HG03571 (cell line): ENCODE results near the gene SYT14.
"Not testable (repeated sequence)": the region's sequence is repeated elsewhere in the genome, so short reads cannot be mapped to it uniquely, and the experiment has no call there.

Experiments used
- ATAC-seq: cut with Tn5 transposase; IDR thresholded peaks from one replicate; pipeline ENCODE4 v1.9.1; 2021; ENCODE audit not compliant: unreplicated experiment

SYT14 gene

GRCh38 chr1:210104103-210104502 lies 166.1 kb downstream of the SYT14 start:
- no peak for ATAC-seq

GRCh38 chr1:210112906-210113305 lies 174.9 kb downstream of the SYT14 start:
- ATAC-seq: not testable (repeated sequence)

- no peak for ATAC-seq
These were observed 179.2 kb downstream of the SYT14 start for GRCh38 chr1:210117198-210117597.

- no peak for ATAC-seq
These were observed 179.7 kb downstream of the SYT14 start for GRCh38 chr1:210117681-210118170.

GRCh38 chr1:210123383-210123782 lies 185.4 kb downstream of the SYT14 start:
- ATAC-seq: no peak

GRCh38 chr1:210123924-210124589 lies 186.0 kb downstream of the SYT14 start:
- ATAC-seq: no peak

- no peak for ATAC-seq
These were observed 186.7 kb downstream of the SYT14 start for GRCh38 chr1:210124736-210125135.

- no peak for ATAC-seq
These were observed 187.1 kb downstream of the SYT14 start for GRCh38 chr1:210125143-210125542.

- ATAC-seq: no peak
These were observed 191.1 kb downstream of the SYT14 start for GRCh38 chr1:210129092-210129491.

GRCh38 chr1:210129759-210130158 lies 191.7 kb downstream of the SYT14 start:
- ATAC-seq: peak; percentile 81

GRCh38 chr1:210132582-210132981 lies 194.6 kb downstream of the SYT14 start:
- ATAC-seq: no peak

- ATAC-seq: no peak
These were observed 205.5 kb downstream of the SYT14 start for GRCh38 chr1:210143465-210144062.

- no peak for ATAC-seq
These were observed 206.7 kb downstream of the SYT14 start for GRCh38 chr1:210144736-210145135.

GRCh38 chr1:210151052-210151672 lies 213.1 kb downstream of the SYT14 start:
- ATAC-seq: no peak

GRCh38 chr1:210159211-210159610 lies 221.2 kb downstream of the SYT14 start:
- ATAC-seq: no peak

- no peak for ATAC-seq
These were observed 232.2 kb downstream of the SYT14 start for GRCh38 chr1:210170220-210170619.

- ATAC-seq: no peak
These were observed 236.1 kb downstream of the SYT14 start for GRCh38 chr1:210174133-210174532.

- no peak for ATAC-seq
These were observed 247.0 kb downstream of the SYT14 start for GRCh38 chr1:210185063-210185462.

GRCh38 chr1:210187849-210188606 lies 250.0 kb downstream of the SYT14 start:
- ATAC-seq: not testable (repeated sequence)

GRCh38 chr1:210189426-210189825 lies 251.4 kb downstream of the SYT14 start:
- ATAC-seq: no peak

GRCh38 chr1:210195635-210196160 lies 257.7 kb downstream of the SYT14 start:
- ATAC-seq: no peak
